T-helper 1 cell treated with Interleukin-12 subunit alpha and Interleukin-12 subunit beta and Interleukin-4 antibody, amounts not matched to agents 30 ng/mL and 1 ng/mL, for 36 hours (primary cell): ENCODE data around the gene SEC24D. TPM values are rescaled to one million over a fixed set of nuclear protein-coding genes. Genes with fewer than 3 reads are reported as not detected.

ENCODE experiments used
- intact Hi-C: fragments of 100-400 bp; cut with micrococcal nuclease; formaldehyde crosslinking; loops from one replicate; pipeline ENCODE4 v1.15.1; 2024
- total RNA-seq: library from RNA; stranded (reverse); gene quantifications from 2 replicates; pipeline ENCODE4 v1.2.3, GENCODE V29; 2022

SEC24D gene
- total RNA-seq, 1 donor from 2014 or later: 70.9 TPM

GRCh38 chr4:118843237-118843636, 7.3 kb upstream of the SEC24D start:
- intact Hi-C loops: no loop called here

- intact Hi-C loops: no loop called here
Measured at GRCh38 chr4:118842055-118842454, 6.1 kb upstream of the SEC24D start.

DNA sequence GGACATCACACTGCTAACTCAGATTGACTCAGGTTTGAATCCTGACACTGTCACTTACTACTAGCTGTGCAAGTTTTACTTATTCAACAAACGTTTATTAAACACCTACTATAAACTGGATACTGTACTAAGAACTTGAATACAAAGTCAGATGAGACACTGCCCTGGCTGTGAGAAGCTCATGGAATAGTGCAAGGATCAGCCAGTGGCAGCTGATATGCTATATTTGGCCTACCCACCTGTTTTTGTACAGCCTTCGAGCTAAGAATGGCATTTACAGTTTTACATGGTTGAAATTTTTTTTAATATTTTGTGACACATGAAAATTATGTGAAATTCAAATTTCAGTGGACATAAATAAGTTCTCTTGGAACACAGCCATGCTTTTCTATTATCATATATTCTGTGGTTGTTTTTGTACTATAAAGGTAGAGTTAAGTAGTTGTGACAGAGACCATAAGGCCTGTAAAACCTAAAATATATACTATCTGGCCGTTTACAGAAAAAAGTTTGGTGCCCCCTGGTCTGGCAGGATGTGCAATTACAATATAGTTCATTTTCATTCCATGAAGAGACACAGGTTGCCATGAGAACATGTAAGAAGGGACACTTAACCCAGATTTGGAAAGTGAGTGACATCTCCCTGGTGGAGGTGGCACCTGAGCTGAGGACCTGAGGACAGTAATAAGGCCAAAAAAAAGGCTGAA, 3.4 kb upstream of the SEC24D start:
- intact Hi-C loops: loop anchor here (5.0 kb wide), 2 partner anchors 448 to 788 kb away; partner anchors contain the start of gene PDE5A

DNA sequence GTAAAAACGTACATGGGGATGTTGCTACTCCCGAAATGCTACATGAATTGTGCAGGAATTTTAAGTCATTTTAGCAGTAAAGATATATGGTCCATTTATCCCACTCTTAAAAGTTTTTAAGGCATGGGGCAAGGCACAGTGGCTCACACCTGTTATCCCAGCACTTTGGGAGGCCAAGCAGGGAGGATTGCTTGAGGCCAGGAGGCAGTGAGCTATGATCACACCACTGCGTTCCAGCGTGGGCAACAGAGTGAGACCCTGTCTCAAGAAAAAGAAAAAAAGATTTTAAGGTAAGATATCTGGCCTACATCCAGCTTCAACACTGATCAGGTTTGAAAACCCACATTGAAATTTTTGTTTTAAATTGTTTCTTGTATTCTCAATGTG, 1.2 kb upstream of the SEC24D start:
- intact Hi-C loops: loop anchor here (5.0 kb wide), 2 partner anchors 450 to 790 kb away; partner anchors contain the start of gene PDE5A

- intact Hi-C loops: loop anchor here (1.0 to 5.0 kb wide), 6 partner anchors 14 to 791 kb away; partner anchors contain the start of genes PDE5A and USP53
Measured at GRCh38 chr4:118836301-118837120, 585 bp upstream of the SEC24D start.

DNA sequence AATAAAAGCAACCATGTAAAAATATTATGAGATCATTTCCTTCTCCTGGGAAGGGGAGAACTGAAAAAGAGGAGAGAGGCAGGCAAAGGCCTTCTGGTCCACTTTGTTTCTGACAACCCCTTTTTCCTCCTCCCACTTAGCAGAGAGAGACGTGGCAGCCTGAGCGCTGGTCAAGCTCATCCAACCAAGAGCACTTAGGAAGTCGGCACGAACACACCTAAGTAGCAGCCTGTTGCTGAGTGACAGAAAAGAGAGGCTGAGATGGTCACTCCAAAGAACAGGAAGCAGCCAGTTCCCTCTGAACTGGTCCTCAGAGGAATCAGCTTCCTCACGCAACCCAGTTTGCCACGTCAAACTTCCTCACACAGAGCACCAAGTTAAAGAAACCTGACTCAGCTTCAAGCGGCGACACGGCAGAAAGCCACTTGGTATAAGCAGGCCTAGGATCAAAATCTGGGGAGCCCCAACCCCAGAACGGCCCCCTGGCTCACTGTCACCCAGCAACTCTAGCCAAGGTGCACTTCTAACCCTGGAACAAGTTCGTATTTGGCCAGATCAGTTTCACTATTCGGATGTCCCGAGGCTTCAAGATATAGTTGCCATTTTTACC, 861 bp downstream of the SEC24D start:
- intact Hi-C loops: loop anchor here (1.0 to 5.0 kb wide), 9 partner anchors 30 to 792 kb away; partner anchors contain the start of genes METTL14 and PDE5A

DNA sequence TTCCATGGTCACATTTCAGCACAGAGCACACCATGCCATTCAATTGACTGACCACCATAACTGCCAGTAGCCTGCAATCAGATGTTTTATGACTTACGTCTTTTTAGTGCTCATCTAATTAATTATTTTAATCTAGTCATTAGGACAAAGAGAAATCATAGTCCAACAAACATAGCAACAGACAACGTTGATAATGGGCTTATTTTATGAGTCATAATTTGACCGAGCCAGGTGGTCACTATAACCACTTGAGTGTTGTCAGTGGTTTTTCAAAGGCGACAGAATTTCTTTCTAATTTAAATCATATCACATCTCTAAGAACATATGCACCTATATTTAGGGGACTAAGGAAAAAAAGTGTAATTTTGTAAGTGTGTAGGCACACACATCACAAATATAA, 1.9 kb downstream of the SEC24D start:
- intact Hi-C loops: loop anchor here (2.0 kb wide), 2 partner anchors 467 to 555 kb away; a partner anchor contains a TSS

- intact Hi-C loops: no loop called here
Measured at GRCh38 chr4:118833192-118833820, 2.6 kb downstream of the SEC24D start.

DNA sequence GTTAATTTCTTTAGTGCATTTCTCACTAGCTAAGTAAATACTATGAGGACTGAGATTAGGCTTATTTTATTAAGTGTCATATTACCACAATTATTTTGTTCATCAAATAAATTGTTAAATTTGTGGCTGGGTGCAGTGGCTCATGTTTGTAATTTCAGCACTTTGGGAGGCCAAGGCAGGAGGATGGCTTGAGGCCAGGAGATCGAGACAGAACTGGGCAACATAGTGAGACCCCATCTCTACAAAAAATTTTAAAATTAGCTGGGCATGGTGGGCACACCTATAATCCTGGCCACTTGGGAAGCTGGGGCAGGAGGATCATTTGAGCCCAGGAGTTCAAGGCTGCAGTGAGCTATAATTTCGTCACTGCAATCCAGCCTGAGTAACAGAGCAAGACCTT, 6.8 kb downstream of the SEC24D start:
- intact Hi-C loops: no loop called here

DNA sequence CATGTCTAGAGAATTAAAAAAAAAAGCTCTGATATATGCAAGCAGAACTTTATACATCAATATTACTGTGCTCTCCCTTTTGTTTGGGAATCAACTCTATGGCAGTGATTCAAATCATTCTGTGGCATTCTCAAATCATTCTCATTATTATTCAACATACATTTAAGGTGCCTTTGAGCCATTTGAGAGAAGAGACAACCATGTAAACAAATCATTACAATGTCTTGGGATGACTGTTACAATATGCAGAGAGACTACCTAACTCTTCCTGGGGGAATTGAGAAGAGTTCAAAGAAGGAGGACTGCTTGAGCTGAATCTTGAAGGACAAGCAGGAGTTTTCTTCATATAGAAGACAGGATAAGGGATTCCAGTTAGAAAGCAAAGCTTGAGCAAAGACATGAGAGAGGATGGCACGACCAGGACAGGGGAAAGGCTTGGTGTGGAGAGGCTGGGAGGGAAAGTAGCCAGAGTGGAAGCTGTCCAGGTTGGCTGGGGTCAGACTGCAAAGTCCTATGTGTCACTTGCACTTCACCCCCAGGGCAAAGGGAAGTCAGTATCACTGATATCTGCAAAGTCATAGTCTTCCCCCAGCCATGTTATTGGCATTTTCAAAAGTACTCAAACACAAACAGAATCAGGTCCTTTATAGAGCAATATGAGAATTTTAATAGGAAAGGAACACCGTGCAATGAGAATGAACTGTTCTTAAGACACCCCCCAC, 9.0 kb downstream of the SEC24D start:
- intact Hi-C loops: no loop called here

DNA sequence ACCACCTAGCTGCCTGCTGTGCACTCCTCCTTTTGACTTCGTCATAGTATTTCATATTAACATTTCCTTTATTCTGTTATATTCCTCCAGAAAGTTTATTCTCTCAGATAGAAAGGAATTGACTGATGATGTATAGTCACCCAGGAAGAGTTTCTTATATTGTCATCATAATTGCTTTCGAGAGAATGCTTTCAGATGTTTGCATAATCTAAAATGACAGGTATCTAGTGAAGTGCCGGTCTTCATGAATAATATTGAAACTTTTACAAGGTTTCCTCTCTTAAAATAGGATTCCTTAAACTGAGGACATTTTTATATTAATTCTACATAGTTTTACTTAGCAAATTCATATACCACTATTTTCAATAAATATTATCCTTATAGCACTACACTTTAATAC, 10.1 kb downstream of the SEC24D start:
- intact Hi-C loops: no loop called here

GRCh38 chr4:118824141-118824540, 11.8 kb downstream of the SEC24D start:
- intact Hi-C loops: no loop called here

DNA sequence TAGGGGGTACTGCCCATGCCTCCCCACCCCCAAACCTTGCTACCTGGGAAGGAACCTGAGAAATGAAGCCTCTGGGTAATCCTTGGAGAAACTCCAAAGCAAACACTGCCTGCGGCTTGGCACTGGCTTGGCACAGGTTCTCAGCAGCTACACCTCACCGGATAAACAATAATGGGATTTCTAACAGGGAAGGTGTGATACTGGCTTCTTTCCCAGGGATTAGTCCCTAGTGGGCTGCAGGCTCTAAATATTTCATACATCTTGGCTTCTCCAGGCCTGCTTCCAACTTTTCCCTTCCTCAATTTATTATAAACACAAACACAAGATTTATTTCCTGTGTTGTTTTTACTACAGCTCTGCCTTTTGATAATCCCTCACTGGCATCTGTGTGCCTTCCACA, 12.5 kb downstream of the SEC24D start:
- intact Hi-C loops: no loop called here

DNA sequence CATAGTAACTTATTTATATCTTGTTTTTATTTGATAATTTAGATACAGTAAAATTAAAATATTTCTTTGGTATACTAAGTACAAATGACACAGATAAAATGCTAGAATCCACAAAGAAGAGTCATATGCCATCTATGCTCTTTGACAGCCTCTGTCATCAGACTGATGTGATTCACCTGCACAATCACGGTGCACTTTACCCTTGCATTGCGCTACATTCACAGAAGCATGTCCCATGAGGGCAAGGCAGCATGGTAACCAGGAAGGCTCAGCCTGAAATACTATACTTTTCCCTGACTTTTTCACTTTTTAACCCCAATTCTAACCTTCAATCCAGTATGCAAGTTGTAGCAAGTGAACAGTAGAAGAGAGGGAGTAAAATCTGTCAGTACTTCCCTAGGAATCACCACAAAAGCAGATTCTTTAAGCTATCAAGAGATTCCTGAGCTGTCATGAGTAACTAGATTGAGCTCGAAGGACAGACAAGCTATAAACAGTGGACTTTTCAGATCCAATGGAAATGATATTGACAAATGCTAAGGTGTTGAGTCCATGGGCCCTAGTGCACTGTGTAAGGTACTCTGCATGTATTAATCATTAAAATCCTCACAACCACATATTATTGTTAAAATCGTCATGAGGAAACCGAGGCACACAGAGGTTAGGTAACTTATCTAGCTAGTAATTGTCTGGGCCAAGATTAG, 14.2 kb downstream of the SEC24D start:
- intact Hi-C loops: no loop called here

GRCh38 chr4:118817178-118817930, 18.6 kb downstream of the SEC24D start:
- intact Hi-C loops: no loop called here

DNA sequence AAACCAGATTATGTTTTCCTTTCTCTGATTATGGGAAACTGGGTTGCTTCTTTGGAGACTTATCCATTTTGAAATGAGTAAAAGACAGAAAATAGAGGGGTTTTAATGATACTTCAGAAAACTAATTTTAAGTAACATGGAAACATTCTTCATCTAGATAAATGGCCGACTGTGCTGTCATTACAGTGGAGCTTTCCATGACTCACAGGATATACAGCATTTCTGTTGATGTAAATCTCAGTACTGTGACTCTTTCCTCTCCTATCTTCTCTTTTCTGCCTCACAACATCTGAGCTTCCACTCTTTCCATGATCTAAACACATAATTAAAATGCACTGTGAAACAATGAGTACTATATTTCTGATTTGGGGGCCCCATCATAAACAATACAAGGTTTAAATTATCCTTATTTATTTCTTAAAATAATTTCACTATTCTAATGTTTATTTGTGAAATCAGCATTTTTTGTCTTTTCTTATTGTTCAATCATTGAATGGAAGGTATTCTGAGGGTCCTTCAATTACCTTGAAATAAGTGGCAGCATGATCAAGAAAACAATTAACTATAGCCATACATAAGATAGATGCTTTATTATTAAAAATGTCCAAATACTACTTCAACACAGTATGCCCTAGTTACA, 19.3 kb downstream of the SEC24D start:
- intact Hi-C loops: no loop called here

GRCh38 chr4:118814891-118815290, 21.0 kb downstream of the SEC24D start:
- intact Hi-C loops: no loop called here

DNA sequence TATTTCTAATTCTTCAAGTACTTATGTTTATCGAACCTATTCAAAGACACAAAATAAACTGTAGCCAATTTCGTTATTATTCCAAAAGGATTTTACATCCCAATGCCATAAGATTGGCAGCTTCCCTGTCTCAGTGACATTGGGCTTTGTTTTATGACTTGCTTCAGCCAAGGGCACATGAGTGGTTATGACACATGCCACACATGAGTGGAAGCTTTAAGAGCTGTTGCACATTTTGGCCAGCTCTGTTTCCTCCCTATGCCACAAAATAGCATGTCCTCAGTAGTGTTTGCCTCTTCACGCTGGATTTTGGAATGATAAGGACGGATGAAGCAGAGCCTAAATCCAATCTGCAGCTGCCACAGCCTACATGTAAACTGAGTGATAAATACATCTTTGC, 21.9 kb downstream of the SEC24D start:
- intact Hi-C loops: no loop called here

GRCh38 chr4:118813561-118813960, 22.4 kb downstream of the SEC24D start:
- intact Hi-C loops: no loop called here
